ENCODE results near the gene CEBPB.
"Not testable (repeated sequence)": the region's sequence is repeated elsewhere in the genome, so short reads cannot be mapped to it uniquely, and the experiment has no call there.

The CEBPB gene

GRCh38 chr20:50193836-50194421 is 3.3 kb downstream of the CEBPB start:
- DNase-seq = no peak

- DNase-seq = no peak
These were observed 3.8 kb downstream of the CEBPB start for GRCh38 chr20:50194422-50194830.

GRCh38 chr20:50194831-50195523 is 4.3 kb downstream of the CEBPB start:
- DNase-seq = no peak

- no peak for DNase-seq
These were observed 5.0 kb downstream of the CEBPB start for GRCh38 chr20:50195524-50196120.

GRCh38 chr20:50196248-50196647 is 5.6 kb downstream of the CEBPB start:
- no peak for DNase-seq

GRCh38 chr20:50196896-50197295 is 6.3 kb downstream of the CEBPB start:
- DNase-seq = no peak

- no peak for DNase-seq
These were observed 7.0 kb downstream of the CEBPB start for GRCh38 chr20:50197463-50198179.

GRCh38 chr20:50198180-50198666 is 7.6 kb downstream of the CEBPB start:
- DNase-seq = no peak

- DNase-seq = no peak
These were observed 8.1 kb downstream of the CEBPB start for GRCh38 chr20:50198716-50199115.

GRCh38 chr20:50199703-50200102 is 9.1 kb downstream of the CEBPB start:
- DNase-seq = no peak

GRCh38 chr20:50200482-50201104 is 10.0 kb downstream of the CEBPB start:
- DNase-seq = no peak

GRCh38 chr20:50201710-50202109 is 11.1 kb downstream of the CEBPB start:
- DNase-seq = not testable (repeated sequence)

- no peak for DNase-seq
These were observed 12.0 kb downstream of the CEBPB start for GRCh38 chr20:50202677-50203076.

GRCh38 chr20:50203951-50204937 is 13.6 kb downstream of the CEBPB start:
- no peak for DNase-seq

- no peak for DNase-seq
These were observed 16.4 kb downstream of the CEBPB start for GRCh38 chr20:50207026-50207425.

GRCh38 chr20:50208085-50208491 is 17.5 kb downstream of the CEBPB start:
- DNase-seq = no peak

GRCh38 chr20:50208815-50209214 is 18.2 kb downstream of the CEBPB start:
- not testable (repeated sequence) for DNase-seq

- no peak for DNase-seq
These were observed 19.5 kb downstream of the CEBPB start for GRCh38 chr20:50210066-50210619.

GRCh38 chr20:50211091-50211490 is 20.5 kb downstream of the CEBPB start:
- DNase-seq = no peak

- DNase-seq = no peak
These were observed 23.0 kb downstream of the CEBPB start for GRCh38 chr20:50213531-50214106.

All from NCI-H1417 (cell line).